WERI-Rb-1 (cell line): ENCODE data around the gene DNM3.
"Not testable (repeated sequence)": the region's sequence is repeated elsewhere in the genome, so short reads cannot be mapped to it uniquely, and the experiment has no call there.

Source experiments
- DNase-seq: peaks from one replicate; pipeline ENCODE4 v3.0.0-alpha.2; 2020
- H3K27ac ChIP-seq: fragments of 250-450 bp; sonication (Bioruptor Pico); 2 replicates; pipeline ENCODE4 v1.5.1; 2020; ENCODE audit warnings: mild to moderate bottlenecking, moderate library complexity
- H3K27me3 ChIP-seq: fragments of 250-450 bp; sonication (Bioruptor Pico); 2 replicates; pipeline ENCODE4 v1.5.1; 2021; ENCODE audit warnings: mild to moderate bottlenecking, low read depth, moderate library complexity; ENCODE audit not compliant: insufficient read depth, severe bottlenecking
- H3K36me3 ChIP-seq: fragments of 250-450 bp; sonication (Bioruptor Pico); 2 replicates; pipeline ENCODE4 v1.5.1; 2020; ENCODE audit warnings: mild to moderate bottlenecking, moderate library complexity
- H3K4me3 ChIP-seq: 2 replicates; pipeline ENCODE4 v1.5.1; 2011; ENCODE audit warnings: low read depth, mild to moderate bottlenecking, control low read depth, low read length
- H3K9me3 ChIP-seq: fragments of 250-450 bp; sonication (Bioruptor Pico); 2 replicates; pipeline ENCODE4 v1.5.1; 2021; ENCODE audit warnings: mild to moderate bottlenecking, moderate library complexity; ENCODE audit not compliant: severe bottlenecking
- TF ChIP-seq, protein P1 (sequence below): IDR thresholded peaks from 2 replicates; pipeline ENCODE4 v1.5.1; 2011; ENCODE audit warnings: low read depth, mild to moderate bottlenecking, control low read depth, inconsistent platforms, low read length

The DNM3 gene

GRCh38 chr1:172359491-172359999 is 518.2 kb downstream of the DNM3 start:
- H3K27me3 ChIP-seq, result no peaks in the 10 kb centered on the region

DNA sequence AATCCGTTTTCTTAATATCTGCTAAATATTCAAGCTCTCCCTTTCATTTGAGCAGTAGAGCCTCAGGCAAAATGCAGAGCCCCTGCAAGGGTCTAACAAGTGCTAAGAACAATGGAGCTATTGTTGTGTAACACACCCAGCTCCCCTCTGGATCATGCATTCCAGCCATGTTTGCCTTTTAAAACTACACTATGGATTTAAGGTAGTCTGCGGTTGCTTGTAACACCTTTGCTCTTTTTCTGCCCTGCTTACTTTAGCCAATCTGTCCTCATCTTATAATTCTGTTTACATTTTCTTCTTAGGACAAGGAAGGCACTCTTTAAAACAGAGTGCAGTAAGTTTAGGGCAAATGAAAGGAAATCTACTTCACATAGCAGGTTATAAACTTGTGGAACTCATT is 519.2 kb downstream of the DNM3 start:
- H3K36me3 ChIP-seq, result no peaks in the 10 kb centered on the region
- TF ChIP-seq, protein P1, sequence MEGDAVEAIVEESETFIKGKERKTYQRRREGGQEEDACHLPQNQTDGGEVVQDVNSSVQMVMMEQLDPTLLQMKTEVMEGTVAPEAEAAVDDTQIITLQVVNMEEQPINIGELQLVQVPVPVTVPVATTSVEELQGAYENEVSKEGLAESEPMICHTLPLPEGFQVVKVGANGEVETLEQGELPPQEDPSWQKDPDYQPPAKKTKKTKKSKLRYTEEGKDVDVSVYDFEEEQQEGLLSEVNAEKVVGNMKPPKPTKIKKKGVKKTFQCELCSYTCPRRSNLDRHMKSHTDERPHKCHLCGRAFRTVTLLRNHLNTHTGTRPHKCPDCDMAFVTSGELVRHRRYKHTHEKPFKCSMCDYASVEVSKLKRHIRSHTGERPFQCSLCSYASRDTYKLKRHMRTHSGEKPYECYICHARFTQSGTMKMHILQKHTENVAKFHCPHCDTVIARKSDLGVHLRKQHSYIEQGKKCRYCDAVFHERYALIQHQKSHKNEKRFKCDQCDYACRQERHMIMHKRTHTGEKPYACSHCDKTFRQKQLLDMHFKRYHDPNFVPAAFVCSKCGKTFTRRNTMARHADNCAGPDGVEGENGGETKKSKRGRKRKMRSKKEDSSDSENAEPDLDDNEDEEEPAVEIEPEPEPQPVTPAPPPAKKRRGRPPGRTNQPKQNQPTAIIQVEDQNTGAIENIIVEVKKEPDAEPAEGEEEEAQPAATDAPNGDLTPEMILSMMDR, result no peak
- no peaks in the 10 kb centered on the region for H3K27me3 ChIP-seq
- no peak overlapping the region for H3K27ac ChIP-seq
- no peak overlapping the region for H3K4me3 ChIP-seq
- no peaks in the 10 kb centered on the region for H3K9me3 ChIP-seq
- DNase-seq, result no peak

More at GRCh38 chr1:172359491-172359999, 518.2 kb downstream of the DNM3 start:
- H3K9me3 ChIP-seq, result no peaks in the 10 kb centered on the region
- no peak overlapping the region for H3K27ac ChIP-seq
- no peaks in the 10 kb centered on the region for H3K36me3 ChIP-seq
- TF ChIP-seq, protein P1, result no peak
- no peak for DNase-seq
- H3K4me3 ChIP-seq, result no peak overlapping the region

GRCh38 chr1:172360985-172361384 is 519.7 kb downstream of the DNM3 start:
- Histone ChIP-seq H3K36me3 (no peaks in the 10 kb centered on the region), H3K4me3 (no peak overlapping the region), H3K9me3 (no peaks in the 10 kb centered on the region), H3K27me3 (no peaks in the 10 kb centered on the region), H3K27ac (no peak overlapping the region)
- no peak for DNase-seq
- TF ChIP-seq, protein P1, result no peak

- Histone ChIP-seq H3K36me3 (no peaks in the 10 kb centered on the region), H3K4me3 (no peak overlapping the region), H3K27me3 (no peaks in the 10 kb centered on the region), H3K9me3 (peaks cover 3% of the 10 kb centered on the region), H3K27ac (no peak overlapping the region)
- DNase-seq, result no peak
- TF ChIP-seq, protein P1, result no peak
Measured at GRCh38 chr1:172363852-172364251, 522.6 kb downstream of the DNM3 start.

GRCh38 chr1:172371646-172372045 is 530.3 kb downstream of the DNM3 start:
- H3K36me3 ChIP-seq, H3K27me3 ChIP-seq, H3K9me3 ChIP-seq, H3K27ac ChIP-seq, DNase-seq, H3K4me3 ChIP-seq: not testable (repeated sequence)

- no peak overlapping the region for H3K4me3 ChIP-seq
- H3K27ac ChIP-seq, result no peak overlapping the region
- no peak for DNase-seq
- no peaks in the 10 kb centered on the region for H3K27me3 ChIP-seq
- TF ChIP-seq, protein P1, result no peak
- H3K36me3 ChIP-seq, result no peaks in the 10 kb centered on the region
- no peaks in the 10 kb centered on the region for H3K9me3 ChIP-seq
Measured at GRCh38 chr1:172373864-172374263, 532.6 kb downstream of the DNM3 start.
